ENCODE data around the gene ZNF491.

DNA sequence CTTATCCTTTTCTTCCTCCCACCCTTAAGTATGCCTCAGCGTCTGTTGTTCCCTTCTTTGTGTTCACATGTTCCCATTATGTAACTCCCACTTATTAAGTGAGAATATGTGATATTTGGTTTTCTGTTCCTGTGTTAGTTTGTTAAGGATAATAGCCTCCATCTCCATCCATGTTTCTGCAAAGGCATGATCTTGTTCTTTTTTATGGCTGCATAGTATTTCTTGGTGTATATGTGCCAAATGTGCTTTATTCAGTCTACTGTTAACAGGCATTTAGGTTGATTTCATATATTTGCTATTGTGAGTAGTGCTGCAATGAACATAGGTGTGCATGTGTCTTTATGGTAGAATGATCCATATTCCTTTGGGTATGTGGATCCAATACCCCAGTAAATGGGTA, 34.7 kb upstream of the ZNF491 start:
- TF ChIP-seq, protein P1, sequence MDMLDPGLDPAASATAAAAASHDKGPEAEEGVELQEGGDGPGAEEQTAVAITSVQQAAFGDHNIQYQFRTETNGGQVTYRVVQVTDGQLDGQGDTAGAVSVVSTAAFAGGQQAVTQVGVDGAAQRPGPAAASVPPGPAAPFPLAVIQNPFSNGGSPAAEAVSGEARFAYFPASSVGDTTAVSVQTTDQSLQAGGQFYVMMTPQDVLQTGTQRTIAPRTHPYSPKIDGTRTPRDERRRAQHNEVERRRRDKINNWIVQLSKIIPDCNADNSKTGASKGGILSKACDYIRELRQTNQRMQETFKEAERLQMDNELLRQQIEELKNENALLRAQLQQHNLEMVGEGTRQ (IDR thresholded peaks at IDR 0.05; ENCODE audit: low read depth, low read length): no peak
- TF ChIP-seq SMC3 (IDR thresholded peaks at IDR 0.05; ENCODE audit: low read depth, low read length): no peak
- TF ChIP-seq, protein P2, sequence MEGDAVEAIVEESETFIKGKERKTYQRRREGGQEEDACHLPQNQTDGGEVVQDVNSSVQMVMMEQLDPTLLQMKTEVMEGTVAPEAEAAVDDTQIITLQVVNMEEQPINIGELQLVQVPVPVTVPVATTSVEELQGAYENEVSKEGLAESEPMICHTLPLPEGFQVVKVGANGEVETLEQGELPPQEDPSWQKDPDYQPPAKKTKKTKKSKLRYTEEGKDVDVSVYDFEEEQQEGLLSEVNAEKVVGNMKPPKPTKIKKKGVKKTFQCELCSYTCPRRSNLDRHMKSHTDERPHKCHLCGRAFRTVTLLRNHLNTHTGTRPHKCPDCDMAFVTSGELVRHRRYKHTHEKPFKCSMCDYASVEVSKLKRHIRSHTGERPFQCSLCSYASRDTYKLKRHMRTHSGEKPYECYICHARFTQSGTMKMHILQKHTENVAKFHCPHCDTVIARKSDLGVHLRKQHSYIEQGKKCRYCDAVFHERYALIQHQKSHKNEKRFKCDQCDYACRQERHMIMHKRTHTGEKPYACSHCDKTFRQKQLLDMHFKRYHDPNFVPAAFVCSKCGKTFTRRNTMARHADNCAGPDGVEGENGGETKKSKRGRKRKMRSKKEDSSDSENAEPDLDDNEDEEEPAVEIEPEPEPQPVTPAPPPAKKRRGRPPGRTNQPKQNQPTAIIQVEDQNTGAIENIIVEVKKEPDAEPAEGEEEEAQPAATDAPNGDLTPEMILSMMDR (conservative IDR thresholded peaks at IDR 0.05; ENCODE audit: low read depth, low read length): no peak

Data from IMR-90 (cell line).